Neural cell (in vitro differentiated cells): Measurements from ENCODE around the gene SNRPD3. TPM values are rescaled to one million over a fixed set of nuclear protein-coding genes. Genes with fewer than 3 reads are reported as not detected.
A peak's percentile ranks its signal among the peaks of the same experiment; 100 is the strongest.

Experiments
- H2AFZ ChIP-seq: fragments of 200-600, 300-800 bp; sonication (generic), shearing (Covaris generic); 2 replicates; pipeline ENCODE4 v1.6.0; 2014; ENCODE audit warnings: low read depth, mild to moderate bottlenecking, antibody characterized with exemption, low read length, moderate library complexity
- H3F3A ChIP-seq: fragments of 200-600 bp; shearing (Covaris generic); 2 replicates; pipeline ENCODE4 v1.6.1; 2016; ENCODE audit warnings: mild to moderate bottlenecking, moderate library complexity, mixed read lengths, antibody characterized with exemption, low read length; ENCODE audit not compliant: insufficient read depth, poor library complexity, severe bottlenecking
- H3K27ac ChIP-seq: fragments of 200-600, 300-800 bp; sonication (generic), shearing (Covaris generic); 2 replicates; pipeline ENCODE4 v1.5.1; 2014; ENCODE audit warnings: mild to moderate bottlenecking, low read length, moderate library complexity
- H3K27me3 ChIP-seq: fragments of 300-800, 200-600 bp; sonication (generic), shearing (Covaris generic); 2 replicates; pipeline ENCODE4 v1.6.0; 2014; ENCODE audit warnings: mild to moderate bottlenecking, low read depth, low read length, moderate library complexity; ENCODE audit not compliant: insufficient read depth
- H3K36me3 ChIP-seq: fragments of 300-800, 200-600 bp; sonication (generic), shearing (Covaris generic); 2 replicates; pipeline ENCODE4 v1.5.1; 2014; ENCODE audit warnings: mild to moderate bottlenecking, antibody characterized with exemption, low read length, moderate library complexity; ENCODE audit not compliant: insufficient read depth
- H3K4me2 ChIP-seq: fragments of 300-800, 200-600 bp; sonication (generic), shearing (Covaris generic); 2 replicates; pipeline ENCODE4 v1.6.0; 2014; ENCODE audit warnings: mild to moderate bottlenecking, low read length
- H3K4me3 ChIP-seq: fragments of 300-800, 200-600 bp; sonication (generic), shearing (Covaris generic); 2 replicates; pipeline ENCODE4 v1.5.1; 2014; ENCODE audit warnings: mild to moderate bottlenecking, low read length, moderate library complexity
- H3K79me2 ChIP-seq: fragments of 200-600 bp; shearing (Covaris generic); replicated peaks from 2 replicates; pipeline ENCODE4 v1.6.0; 2014; ENCODE audit warnings: mild to moderate bottlenecking, low read length, moderate library complexity; ENCODE audit not compliant: insufficient read depth
- H3K9ac ChIP-seq: fragments of 300-800, 200-600 bp; sonication (generic), shearing (Covaris generic); 2 replicates; pipeline ENCODE4 v1.6.1; 2016; ENCODE audit warnings: mild to moderate bottlenecking, low read length, mixed read lengths
- H3K9me2 ChIP-seq: fragments of 200-600 bp; shearing (Covaris generic); 2 replicates; pipeline ENCODE4 v1.6.1; 2016; ENCODE audit warnings: mild to moderate bottlenecking, low read length, mixed read lengths; ENCODE audit not compliant: insufficient read depth
- H3K9me3 ChIP-seq: fragments of 200-600, 300-800 bp; sonication (generic), shearing (Covaris generic); 2 replicates; pipeline ENCODE4 v1.6.1; 2016; ENCODE audit warnings: mild to moderate bottlenecking, mixed run types, low read length, moderate library complexity, mixed read lengths
- H4K20me1 ChIP-seq: fragments of 200-600 bp; shearing (Covaris generic); 2 replicates; pipeline ENCODE4 v1.6.1; 2016; ENCODE audit warnings: mild to moderate bottlenecking, mixed run types; ENCODE audit not compliant: insufficient read depth
- EP300 ChIP-seq: fragments of 450-650 bp; conservative IDR thresholded peaks from 2 replicates; pipeline ENCODE4 v1.6.1; 2014; ENCODE audit warnings: antibody characterized with exemption, mild to moderate bottlenecking, moderate library complexity; ENCODE audit not compliant: poor library complexity, severe bottlenecking
- EZH2 ChIP-seq: fragments of 200-600, 300-800 bp; shearing (Covaris generic), sonication (generic); IDR thresholded peaks from 2 replicates; pipeline ENCODE4 v1.6.1; 2014; ENCODE audit warnings: antibody characterized with exemption, low read length, borderline replicate concordance, mild to moderate bottlenecking; ENCODE audit not compliant: insufficient read depth, poor library complexity, severe bottlenecking
- MXI1 ChIP-seq: fragments of 450-650 bp; conservative IDR thresholded peaks from 2 replicates; pipeline ENCODE4 v1.6.1; 2014; ENCODE audit warnings: antibody characterized with exemption, mild to moderate bottlenecking; ENCODE audit not compliant: poor library complexity, severe bottlenecking
- POLR2AphosphoS5 ChIP-seq: IDR thresholded peaks from 2 replicates; pipeline ENCODE4 v1.6.1; 2012
- RAD21 ChIP-seq: fragments of 450-650 bp; conservative IDR thresholded peaks from 2 replicates; pipeline ENCODE4 v1.6.1; 2014; ENCODE audit warnings: antibody characterized with exemption, mild to moderate bottlenecking, moderate library complexity
- SMC3 ChIP-seq: fragments of 450-650 bp; conservative IDR thresholded peaks from 2 replicates; pipeline ENCODE4 v1.6.1; 2014; ENCODE audit warnings: antibody characterized with exemption, mild to moderate bottlenecking, moderate library complexity; ENCODE audit not compliant: poor library complexity
- TAF1 ChIP-seq: IDR thresholded peaks from 2 replicates; pipeline ENCODE4 v1.6.1; 2012; ENCODE audit warnings: low read depth
- polyA plus RNA-seq: library from polyadenylated mRNA; depleted of rRNA; stranded (reverse); fragments of >200 nt; gene quantifications from 2 replicates; pipeline ENCODE4 v1.2.3, GENCODE V29; 2014
- TF ChIP-seq, protein P1 (sequence below): IDR thresholded peaks from 2 replicates; pipeline ENCODE4 v1.6.1; 2012; ENCODE audit warnings: borderline replicate concordance
- TF ChIP-seq, protein P2 (sequence below): fragments of 450-650 bp; IDR thresholded peaks from 2 replicates; pipeline ENCODE4 v1.5.1; 2014; ENCODE audit warnings: antibody characterized with exemption, mild to moderate bottlenecking, moderate library complexity; ENCODE audit not compliant: poor library complexity, severe bottlenecking

SNRPD3 gene
- polyA plus RNA-seq, 1 donor from 2014 or later = 195 TPM

DNA sequence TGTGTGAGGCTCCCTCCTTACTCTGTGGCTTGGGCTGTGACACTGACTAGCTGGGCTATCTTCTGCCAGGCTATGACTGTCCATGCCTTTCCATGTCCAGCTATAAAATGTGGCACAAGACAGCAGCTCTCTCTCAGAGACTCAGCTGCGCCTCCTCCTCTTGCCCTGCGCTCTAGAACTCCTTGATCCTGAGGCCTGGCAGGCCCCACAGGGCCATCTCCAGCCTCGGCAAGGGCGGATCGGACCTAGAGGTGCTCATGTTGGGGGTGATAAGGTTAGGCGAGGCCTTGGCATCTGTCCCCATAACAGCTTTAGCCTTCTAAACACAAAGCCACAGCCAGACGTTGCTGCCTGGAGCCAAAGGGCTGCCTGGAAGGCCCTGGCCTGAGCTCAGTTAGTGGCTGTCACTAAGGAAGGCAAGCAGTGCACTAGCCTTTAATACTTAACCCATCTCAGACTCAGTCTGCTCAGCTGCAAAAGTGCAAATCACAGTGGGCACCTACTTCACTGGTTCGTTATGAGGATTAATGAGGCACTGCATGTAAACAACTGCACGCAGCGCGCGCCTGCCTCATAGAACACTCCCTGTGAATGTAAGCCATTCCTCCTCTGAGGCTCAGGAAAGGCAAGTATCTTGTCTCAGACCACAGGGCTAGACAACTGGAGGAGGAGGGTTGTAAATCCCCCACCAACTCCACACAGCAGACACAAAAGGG lies 2.0 kb upstream of the SNRPD3 start:
- Histone ChIP-seq H3F3A (no peaks in the 10 kb centered on the region), H3K4me2 (peak overlapping the region; percentile 75), H3K9me2 (no peaks in the 10 kb centered on the region), H3K9ac (peak overlapping the region; percentile 81), H3K36me3 (peaks cover 6% of the 10 kb centered on the region), H3K79me2 (peaks cover 52% of the 10 kb centered on the region), H4K20me1 (no peaks in the 10 kb centered on the region), H2AFZ (no peak overlapping the region), H3K27me3 (no peaks in the 10 kb centered on the region), H3K9me3 (no peaks in the 10 kb centered on the region), H3K4me3 (peak overlapping the region; percentile 76), H3K27ac (no peak overlapping the region)
- TF ChIP-seq, protein P1, sequence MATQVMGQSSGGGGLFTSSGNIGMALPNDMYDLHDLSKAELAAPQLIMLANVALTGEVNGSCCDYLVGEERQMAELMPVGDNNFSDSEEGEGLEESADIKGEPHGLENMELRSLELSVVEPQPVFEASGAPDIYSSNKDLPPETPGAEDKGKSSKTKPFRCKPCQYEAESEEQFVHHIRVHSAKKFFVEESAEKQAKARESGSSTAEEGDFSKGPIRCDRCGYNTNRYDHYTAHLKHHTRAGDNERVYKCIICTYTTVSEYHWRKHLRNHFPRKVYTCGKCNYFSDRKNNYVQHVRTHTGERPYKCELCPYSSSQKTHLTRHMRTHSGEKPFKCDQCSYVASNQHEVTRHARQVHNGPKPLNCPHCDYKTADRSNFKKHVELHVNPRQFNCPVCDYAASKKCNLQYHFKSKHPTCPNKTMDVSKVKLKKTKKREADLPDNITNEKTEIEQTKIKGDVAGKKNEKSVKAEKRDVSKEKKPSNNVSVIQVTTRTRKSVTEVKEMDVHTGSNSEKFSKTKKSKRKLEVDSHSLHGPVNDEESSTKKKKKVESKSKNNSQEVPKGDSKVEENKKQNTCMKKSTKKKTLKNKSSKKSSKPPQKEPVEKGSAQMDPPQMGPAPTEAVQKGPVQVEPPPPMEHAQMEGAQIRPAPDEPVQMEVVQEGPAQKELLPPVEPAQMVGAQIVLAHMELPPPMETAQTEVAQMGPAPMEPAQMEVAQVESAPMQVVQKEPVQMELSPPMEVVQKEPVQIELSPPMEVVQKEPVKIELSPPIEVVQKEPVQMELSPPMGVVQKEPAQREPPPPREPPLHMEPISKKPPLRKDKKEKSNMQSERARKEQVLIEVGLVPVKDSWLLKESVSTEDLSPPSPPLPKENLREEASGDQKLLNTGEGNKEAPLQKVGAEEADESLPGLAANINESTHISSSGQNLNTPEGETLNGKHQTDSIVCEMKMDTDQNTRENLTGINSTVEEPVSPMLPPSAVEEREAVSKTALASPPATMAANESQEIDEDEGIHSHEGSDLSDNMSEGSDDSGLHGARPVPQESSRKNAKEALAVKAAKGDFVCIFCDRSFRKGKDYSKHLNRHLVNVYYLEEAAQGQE = no peak
- TF ChIP-seq EZH2 = no peak
- TF ChIP-seq RAD21 = no peak
- TF ChIP-seq MXI1 = no peak
- TF ChIP-seq EP300 = no peak
- TF ChIP-seq SMC3 = no peak
- TF ChIP-seq, protein P2, sequence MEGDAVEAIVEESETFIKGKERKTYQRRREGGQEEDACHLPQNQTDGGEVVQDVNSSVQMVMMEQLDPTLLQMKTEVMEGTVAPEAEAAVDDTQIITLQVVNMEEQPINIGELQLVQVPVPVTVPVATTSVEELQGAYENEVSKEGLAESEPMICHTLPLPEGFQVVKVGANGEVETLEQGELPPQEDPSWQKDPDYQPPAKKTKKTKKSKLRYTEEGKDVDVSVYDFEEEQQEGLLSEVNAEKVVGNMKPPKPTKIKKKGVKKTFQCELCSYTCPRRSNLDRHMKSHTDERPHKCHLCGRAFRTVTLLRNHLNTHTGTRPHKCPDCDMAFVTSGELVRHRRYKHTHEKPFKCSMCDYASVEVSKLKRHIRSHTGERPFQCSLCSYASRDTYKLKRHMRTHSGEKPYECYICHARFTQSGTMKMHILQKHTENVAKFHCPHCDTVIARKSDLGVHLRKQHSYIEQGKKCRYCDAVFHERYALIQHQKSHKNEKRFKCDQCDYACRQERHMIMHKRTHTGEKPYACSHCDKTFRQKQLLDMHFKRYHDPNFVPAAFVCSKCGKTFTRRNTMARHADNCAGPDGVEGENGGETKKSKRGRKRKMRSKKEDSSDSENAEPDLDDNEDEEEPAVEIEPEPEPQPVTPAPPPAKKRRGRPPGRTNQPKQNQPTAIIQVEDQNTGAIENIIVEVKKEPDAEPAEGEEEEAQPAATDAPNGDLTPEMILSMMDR = no peak
- TF ChIP-seq POLR2AphosphoS5 = no peak
- no peak for TF ChIP-seq TAF1

DNA sequence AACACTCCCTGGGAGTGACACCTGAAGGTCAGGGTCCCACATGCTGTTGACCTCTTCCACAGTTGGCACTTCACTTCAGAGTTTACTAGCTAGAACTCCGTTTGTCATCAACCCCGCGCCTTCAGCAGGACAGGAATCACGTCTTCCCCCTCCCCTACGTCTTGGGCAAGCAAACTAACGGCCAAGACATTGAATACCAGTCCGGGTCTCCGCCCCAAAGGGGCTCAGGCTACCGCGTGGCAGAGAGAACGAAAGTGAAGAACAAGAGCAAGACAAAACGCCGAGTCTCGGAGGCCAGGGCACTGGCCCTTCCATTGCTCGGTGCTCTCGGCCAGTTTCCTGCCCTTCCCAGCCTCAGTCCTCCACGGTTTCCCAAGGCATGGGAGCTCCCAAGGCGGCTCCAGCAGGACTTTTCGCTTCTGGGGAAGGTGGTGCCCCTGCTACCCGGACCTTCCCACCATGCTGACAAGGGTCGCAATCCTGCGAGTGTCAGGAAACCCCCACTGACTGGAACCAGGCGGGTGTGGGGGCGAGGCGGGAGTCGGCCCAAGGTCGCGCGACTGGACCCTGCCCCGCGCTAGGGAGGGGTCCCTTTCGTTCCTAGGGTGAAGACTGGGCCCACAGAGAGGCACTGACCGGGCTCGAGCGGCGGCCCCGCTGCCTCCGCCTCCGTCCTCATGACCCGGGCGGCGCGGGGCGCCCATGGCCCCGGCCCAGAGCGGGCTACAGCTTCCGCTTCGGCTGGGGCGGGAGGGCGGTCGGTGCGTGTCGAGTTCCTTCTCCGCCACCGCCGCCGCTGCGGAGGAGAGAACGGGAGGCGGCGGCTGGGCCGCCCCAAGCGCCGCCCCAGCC lies 1.3 kb upstream of the SNRPD3 start, which contains the start of gene GUCD1:
TSS of gene GUCD1 (minus strand) at position 826 of the 852 bp plus-strand sequence. CDS start at position 679, 147 bp downstream.
- no peak for TF ChIP-seq POLR2AphosphoS5
- TF ChIP-seq MXI1 = peak; percentile 60
- TF ChIP-seq, protein P2 = no peak
- no peak for TF ChIP-seq EP300
- TF ChIP-seq EZH2 = no peak
- peak; percentile 12 for TF ChIP-seq RAD21
- no peak for TF ChIP-seq TAF1
- peak; percentile 30 for TF ChIP-seq SMC3
- TF ChIP-seq, protein P1 = peak; percentile 14
- peak within 1 kb of the TSS; percentile 87 for H3K9ac ChIP-seq
- no peaks in the 10 kb centered on the region for H3K9me2 ChIP-seq
- no peaks in the 10 kb centered on the region for H4K20me1 ChIP-seq
- H3K79me2 ChIP-seq = peaks cover 53% of the 10 kb centered on the region
- peak within 1 kb of the TSS; percentile 73 for H2AFZ ChIP-seq
- H3K27me3 ChIP-seq = no peaks in the 10 kb centered on the region
- H3F3A ChIP-seq = no peaks in the 10 kb centered on the region
- no peaks in the 10 kb centered on the region for H3K9me3 ChIP-seq
- H3K27ac ChIP-seq = peak within 1 kb of the TSS; percentile 89
- H3K4me3 ChIP-seq = peak within 1 kb of the TSS; percentile 76
- H3K4me2 ChIP-seq = peak within 1 kb of the TSS; percentile 75
- peaks cover 6% of the 10 kb centered on the region for H3K36me3 ChIP-seq
